Spinal cord (tissue), 10 donors: ENCODE results near the gene ALPK1. TPM values are rescaled to one million over a fixed set of nuclear protein-coding genes. Genes with fewer than 3 reads are reported as not detected.
"Not testable (repeated sequence)": the region's sequence is repeated elsewhere in the genome, so short reads cannot be mapped to it uniquely, and the experiment has no call there.

Experiments used
- DNase-seq, 6 donors: peaks; one replicate each; pipeline versions ENCODE4 v3.0.0 to v3.0.0-alpha.2; 2013 to 2015; ENCODE audit warnings: low spot score in 6 of 6, low read depth in 4 of 6
- H3K27ac ChIP-seq: one replicate; pipeline ENCODE4 v1.5.1; 2013; ENCODE audit warnings: low read depth, low read length, control low read depth
- H3K27me3 ChIP-seq: one replicate; pipeline ENCODE4 v1.6.1; 2013; ENCODE audit warnings: low read length; ENCODE audit not compliant: control insufficient read depth, insufficient read depth
- H3K36me3 ChIP-seq: one replicate; pipeline ENCODE4 v1.6.1; 2013; ENCODE audit warnings: low read length; ENCODE audit not compliant: control insufficient read depth, insufficient read depth
- H3K4me1 ChIP-seq: one replicate; pipeline ENCODE4 v1.6.1; 2013; ENCODE audit warnings: low read length; ENCODE audit not compliant: control insufficient read depth, insufficient read depth
- H3K4me3 ChIP-seq: one replicate; pipeline ENCODE4 v1.5.1; 2013; ENCODE audit warnings: low read depth, low read length, control low read depth
- H3K9me3 ChIP-seq: one replicate; pipeline ENCODE4 v1.6.1; 2013; ENCODE audit warnings: low read length; ENCODE audit not compliant: control insufficient read depth, insufficient read depth
- WGBS: methylation state at CpG from one replicate; pipeline ENCODE4 v1.1.5; 2013; ENCODE audit warnings: missing lambda C conversion rate; ENCODE audit not compliant: insufficient coverage; 5-methylcytosine and 5-hydroxymethylcytosine counted together
- polyA plus RNA-seq, 2 donors: library from polyadenylated mRNA; unstranded; fragments of 120-200 nt; gene quantifications; one replicate each; pipeline ENCODE4 v1.2.1, GENCODE V29; 2013; ENCODE audit not compliant: insufficient read length in 2 of 2
- total RNA-seq, 2 donors: library from RNA; depleted of rRNA in 1 of 2; stranded (reverse); fragments of 120-200 nt in 1 of 2; fragments of >200 nt in 1 of 2; gene quantifications; one replicate each; pipeline versions ENCODE4 v1.2.3 to v1.2.4, GENCODE V29; 2013 to 2014
- donor health status: healthy.

Gene ALPK1
- total and polyA plus RNA-seq, 4 donors: 3.8 to 15.2 (median 10.0) TPM

GRCh38 chr4:112274959-112275358 lies 22.2 kb upstream of the ALPK1 start:
- DNase-seq: no peak
- H3K9me3 ChIP-seq: no peaks in the 10 kb centered on the region
- whole genome bisulfite sequencing: 93% methylated on average over 3 of the region's 4 CpGs
- H3K27ac ChIP-seq: no peak overlapping the region
- no peaks in the 10 kb centered on the region for H3K4me1 ChIP-seq
- no peaks in the 10 kb centered on the region for H3K27me3 ChIP-seq
- H3K4me3 ChIP-seq: no peak overlapping the region
- H3K36me3 ChIP-seq: no peaks in the 10 kb centered on the region

- no peak for DNase-seq
- no peaks in the 10 kb centered on the region for H3K36me3 ChIP-seq
- H3K27ac ChIP-seq: no peak overlapping the region
- WGBS: 94% methylated on average over 3 of the region's 3 CpGs
- H3K4me1 ChIP-seq: no peaks in the 10 kb centered on the region
- no peaks in the 10 kb centered on the region for H3K9me3 ChIP-seq
- H3K4me3 ChIP-seq: no peak overlapping the region
- H3K27me3 ChIP-seq: no peaks in the 10 kb centered on the region
These were observed 21.1 kb upstream of the ALPK1 start for GRCh38 chr4:112276113-112276512.

GRCh38 chr4:112277220-112277619 lies 19.9 kb upstream of the ALPK1 start:
- Histone ChIP-seq H3K27me3 (no peaks in the 10 kb centered on the region), H3K9me3 (no peaks in the 10 kb centered on the region), H3K4me1 (no peaks in the 10 kb centered on the region), H3K27ac (no peak overlapping the region), H3K4me3 (no peak overlapping the region), H3K36me3 (no peaks in the 10 kb centered on the region)
- no CpG with 5 or more reads among the region's 3 CpGs for WGBS
- DNase-seq: no peak

GRCh38 chr4:112277705-112278448 lies 19.3 kb upstream of the ALPK1 start:
- H3K27ac ChIP-seq: no peak overlapping the region
- DNase-seq: no peak
- no peaks in the 10 kb centered on the region for H3K9me3 ChIP-seq
- H3K4me1 ChIP-seq: no peaks in the 10 kb centered on the region
- no peaks in the 10 kb centered on the region for H3K36me3 ChIP-seq
- no peaks in the 10 kb centered on the region for H3K27me3 ChIP-seq
- H3K4me3 ChIP-seq: no peak overlapping the region
- 90% methylated on average over 2 of the region's 10 CpGs for WGBS

GRCh38 chr4:112279025-112279881 lies 17.9 kb upstream of the ALPK1 start:
- H3K27me3 ChIP-seq: no peaks in the 10 kb centered on the region
- H3K4me1 ChIP-seq: no peaks in the 10 kb centered on the region
- H3K27ac ChIP-seq: no peak overlapping the region
- H3K4me3 ChIP-seq: no peak overlapping the region
- no peaks in the 10 kb centered on the region for H3K9me3 ChIP-seq
- no peak for DNase-seq
- H3K36me3 ChIP-seq: no peaks in the 10 kb centered on the region
- no CpG with 5 or more reads among the region's 10 CpGs for WGBS

GRCh38 chr4:112279882-112280315 lies 17.3 kb upstream of the ALPK1 start:
- WGBS: 80% methylated on average over 2 of the region's 7 CpGs
- Histone ChIP-seq H3K4me1 (peaks cover 2% of the 10 kb centered on the region), H3K36me3 (no peaks in the 10 kb centered on the region), H3K4me3 (no peak overlapping the region), H3K27ac (no peak overlapping the region), H3K27me3 (no peaks in the 10 kb centered on the region), H3K9me3 (no peaks in the 10 kb centered on the region)
- no peak for DNase-seq

GRCh38 chr4:112280386-112281056 lies 16.6 kb upstream of the ALPK1 start:
- Histone ChIP-seq H3K9me3 (no peaks in the 10 kb centered on the region), H3K27me3 (no peaks in the 10 kb centered on the region), H3K36me3 (no peaks in the 10 kb centered on the region), H3K27ac (no peak overlapping the region), H3K4me1 (peaks cover 8% of the 10 kb centered on the region), H3K4me3 (no peak overlapping the region)
- 59% methylated on average over 3 of the region's 5 CpGs for WGBS
- peak in 1 of 6 donors; percentile 4 for DNase-seq

- WGBS: no CpG with 5 or more reads among the region's 2 CpGs
These were observed 15.2 kb upstream of the ALPK1 start for GRCh38 chr4:112281895-112282398.

GRCh38 chr4:112282860-112283667 lies 14.1 kb upstream of the ALPK1 start:
- H3K27ac ChIP-seq: no peak overlapping the region
- H3K4me1 ChIP-seq: peaks cover 16% of the 10 kb centered on the region
- 71% methylated on average over 2 of the region's 4 CpGs for WGBS
- no peaks in the 10 kb centered on the region for H3K9me3 ChIP-seq
- H3K4me3 ChIP-seq: no peak overlapping the region
- DNase-seq: no peak
- H3K27me3 ChIP-seq: no peaks in the 10 kb centered on the region
- no peaks in the 10 kb centered on the region for H3K36me3 ChIP-seq

More at GRCh38 chr4:112281895-112282398, 15.2 kb upstream of the ALPK1 start:
- not testable (repeated sequence) for H3K4me3 ChIP-seq, DNase-seq, H3K27me3 ChIP-seq, H3K36me3 ChIP-seq, H3K27ac ChIP-seq, H3K9me3 ChIP-seq
- peaks cover 16% of the 10 kb centered on the region for H3K4me1 ChIP-seq
